AG20443 (cell line): ENCODE results near the gene KIAA1755.

Source experiments
- DNase-seq: peaks from one replicate; pipeline ENCODE4 v3.0.0; 2012; ENCODE audit warnings: low spot score, mixed read lengths

KIAA1755 gene

DNA sequence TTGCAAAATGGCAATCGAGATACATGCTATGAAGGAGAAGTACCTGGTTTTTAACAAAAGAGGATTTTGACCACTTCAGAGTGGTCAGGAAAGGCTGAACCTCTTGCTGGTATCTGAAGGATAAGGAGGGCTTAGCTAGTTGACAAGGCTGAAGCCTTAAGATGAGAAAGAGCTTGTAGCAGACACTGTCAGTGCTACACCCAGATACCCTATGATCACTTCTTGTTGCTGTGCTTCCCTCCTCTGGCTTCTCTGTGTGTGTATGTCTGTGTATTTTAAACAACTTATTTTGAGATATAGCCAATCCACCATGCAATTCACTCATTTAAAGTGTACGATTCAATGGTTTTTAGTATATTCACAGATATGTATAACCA, 56.6 kb downstream of the KIAA1755 start:
- DNase-seq, result no peak

GRCh38 chr20:38203337-38203980, 57.1 kb downstream of the KIAA1755 start:
- DNase-seq, result peak; percentile 1

- DNase-seq, result no peak
Observed at GRCh38 chr20:38202982-38203293, 57.6 kb downstream of the KIAA1755 start.

DNA sequence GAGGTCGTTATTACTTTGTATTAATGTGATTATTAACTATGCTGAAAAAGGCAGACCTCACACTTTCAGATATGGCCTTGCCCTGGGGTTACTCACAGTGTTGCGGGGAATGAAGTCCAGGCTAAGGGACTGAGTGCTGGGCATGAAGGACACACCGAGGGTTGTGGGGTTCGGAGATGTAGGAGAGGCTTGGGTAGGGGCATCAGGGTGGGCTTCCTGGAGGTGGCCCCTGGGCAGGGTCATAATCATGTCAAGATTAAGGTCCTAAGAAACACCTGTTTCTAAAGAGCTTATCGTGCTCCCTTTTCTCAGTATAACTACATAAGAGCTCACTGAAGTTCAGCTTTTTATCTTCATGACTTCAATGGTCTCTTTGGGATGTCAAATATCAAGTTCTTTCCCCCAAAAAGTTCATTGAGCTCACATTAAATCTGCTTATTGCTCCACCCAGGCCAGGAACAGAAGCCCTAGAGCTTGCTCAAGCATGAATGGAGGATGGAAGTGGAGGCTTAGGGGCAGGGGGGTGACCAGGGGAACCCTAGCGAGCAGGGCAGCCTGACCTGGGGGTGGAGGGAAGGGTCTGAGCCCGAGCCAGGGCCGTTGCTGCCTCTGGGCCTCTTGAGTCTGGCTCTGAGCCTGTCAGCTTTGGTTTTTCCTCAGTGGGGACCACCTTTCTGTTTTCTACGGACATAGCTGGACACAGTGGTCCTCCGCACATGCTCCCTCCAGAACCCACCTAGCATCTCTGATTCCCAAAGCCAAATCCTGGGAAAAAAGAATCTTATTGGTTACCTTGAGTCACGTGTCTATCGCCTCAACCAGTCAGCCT, 58.2 kb downstream of the KIAA1755 start:
- DNase-seq, result no peak

DNA sequence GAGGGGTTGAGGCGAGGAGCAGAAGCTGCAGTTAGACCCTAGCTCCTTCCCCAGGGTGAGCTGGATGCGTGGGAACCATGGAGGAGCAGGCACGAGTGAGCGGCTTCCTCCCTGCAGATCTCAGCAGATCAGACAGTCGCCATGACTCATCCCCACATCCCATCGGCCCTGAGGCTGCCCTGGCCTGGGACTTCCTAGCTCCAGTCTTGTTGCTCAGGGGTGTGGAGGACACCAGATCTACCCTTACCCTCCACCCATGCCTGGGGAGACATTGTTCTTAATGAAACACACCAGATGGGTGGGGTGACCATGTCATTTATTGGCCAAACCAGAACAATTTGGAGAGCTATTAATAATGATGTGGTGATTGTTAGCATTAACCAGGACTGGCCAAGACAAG, 59.2 kb downstream of the KIAA1755 start:
- peak; percentile 92 for DNase-seq

- no peak for DNase-seq
Observed at GRCh38 chr20:38200646-38201045, 59.9 kb downstream of the KIAA1755 start.

DNA sequence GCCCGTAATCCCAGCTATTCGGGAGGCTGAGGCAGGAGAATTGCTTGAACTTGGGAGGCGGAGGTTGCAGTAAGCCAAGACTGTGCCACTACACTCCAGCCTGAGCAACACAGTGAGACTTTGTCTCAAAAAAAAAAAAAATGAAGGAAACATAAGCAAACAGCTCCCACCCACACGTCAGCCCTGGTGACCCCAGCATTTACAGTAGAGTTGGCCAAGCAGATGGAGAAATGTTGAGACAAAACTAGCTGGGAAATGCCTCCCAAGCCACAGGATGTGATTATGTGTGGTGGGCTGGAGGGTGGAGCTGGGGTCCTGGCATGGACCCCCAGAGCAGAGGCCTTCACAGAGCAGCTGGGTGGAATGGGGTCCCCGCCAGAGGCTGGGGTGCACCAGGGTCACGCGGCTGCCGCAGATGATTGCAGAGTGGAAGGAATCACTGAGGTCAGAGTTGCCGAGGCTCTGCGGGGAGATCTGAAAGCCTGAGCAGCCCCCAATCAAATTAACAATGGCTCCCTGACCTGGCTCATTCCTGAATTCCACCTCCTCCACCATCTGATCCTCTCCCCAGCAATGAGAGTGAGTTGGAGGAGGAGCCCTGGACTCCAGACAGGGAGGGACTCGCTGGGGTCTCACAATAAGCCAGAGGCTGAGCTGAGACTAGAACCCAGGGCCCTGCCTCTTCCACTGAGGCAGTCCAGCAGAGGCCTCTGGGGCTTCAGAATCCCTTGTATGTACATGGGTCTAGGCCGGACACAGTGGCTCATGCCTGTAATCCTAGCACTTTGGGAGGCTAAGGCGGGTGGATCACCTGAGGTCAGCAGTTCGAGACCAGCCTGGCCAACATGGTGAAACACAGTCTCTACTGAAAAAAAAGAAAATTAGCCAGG, 60.8 kb downstream of the KIAA1755 start:
- no peak for DNase-seq

GRCh38 chr20:38198238-38198861, 62.2 kb downstream of the KIAA1755 start:
- DNase-seq, result no peak

GRCh38 chr20:38197619-38198018, 62.9 kb downstream of the KIAA1755 start:
- DNase-seq, result no peak

DNA sequence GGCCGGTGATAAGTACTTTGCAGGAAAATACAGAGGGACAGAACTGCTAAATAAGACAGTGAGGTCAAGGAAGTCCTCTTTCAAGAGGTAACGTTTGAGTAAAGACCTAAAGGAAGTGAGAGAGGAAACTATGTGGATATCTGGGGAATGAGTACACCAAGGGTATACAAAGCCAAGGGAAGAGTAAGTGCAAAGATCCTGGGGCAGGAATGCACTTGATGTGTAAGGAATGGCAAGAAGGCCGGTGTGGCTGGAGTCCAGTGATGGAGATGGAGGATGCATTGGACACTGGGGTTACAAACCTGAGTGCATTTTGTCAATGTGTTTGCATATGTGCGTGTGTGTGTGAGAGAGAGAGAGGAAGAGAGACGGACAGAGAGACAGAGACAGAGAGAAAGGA, 63.3 kb downstream of the KIAA1755 start:
- no peak for DNase-seq

DNA sequence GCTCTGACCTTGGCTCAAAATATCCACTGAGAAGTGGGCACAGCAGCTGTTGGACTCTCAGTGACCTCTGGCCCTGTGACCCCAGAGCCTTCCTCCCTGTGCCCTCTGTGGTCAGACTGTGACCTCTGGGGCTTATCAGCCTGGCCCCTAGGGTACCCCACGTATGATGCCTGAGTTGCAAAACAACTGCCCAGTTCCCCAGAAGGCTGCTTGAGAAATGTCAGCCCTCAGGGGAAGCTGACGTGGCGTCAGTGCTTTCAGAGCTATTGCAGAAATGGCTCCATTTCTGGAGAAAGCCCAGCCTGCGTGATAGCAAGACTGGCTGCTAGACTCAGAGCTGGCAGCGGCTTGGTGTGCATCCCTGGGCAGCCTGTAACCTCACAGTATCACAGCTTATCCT, 63.9 kb downstream of the KIAA1755 start:
- DNase-seq, result peak; percentile 66

- DNase-seq, result no peak
Observed at GRCh38 chr20:38196076-38196475, 64.5 kb downstream of the KIAA1755 start.

DNA sequence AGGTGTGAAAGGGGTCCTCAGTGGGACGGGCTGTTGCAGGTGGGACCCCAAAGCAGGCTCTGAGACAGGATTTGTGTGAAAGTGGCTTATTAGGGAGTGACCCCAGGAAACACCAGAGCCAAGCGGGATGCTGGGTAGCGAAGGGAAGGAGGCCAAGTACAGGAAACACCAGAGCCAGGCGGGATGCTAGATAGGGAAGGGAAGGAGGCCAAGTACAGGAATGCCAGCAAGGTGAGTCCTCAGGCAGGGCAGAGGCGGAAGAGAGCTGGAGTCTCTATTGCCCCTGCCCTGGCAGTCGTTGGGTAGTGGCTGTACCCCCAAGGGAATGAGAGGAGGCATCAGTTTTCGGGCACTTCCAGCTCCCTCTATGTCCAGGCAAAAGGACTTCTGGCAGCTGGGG, 65.0 kb downstream of the KIAA1755 start:
- DNase-seq, result no peak

GRCh38 chr20:38194971-38195504, 65.5 kb downstream of the KIAA1755 start:
- DNase-seq, result no peak

GRCh38 chr20:38193586-38194105, 66.9 kb downstream of the KIAA1755 start:
- no peak for DNase-seq

DNA sequence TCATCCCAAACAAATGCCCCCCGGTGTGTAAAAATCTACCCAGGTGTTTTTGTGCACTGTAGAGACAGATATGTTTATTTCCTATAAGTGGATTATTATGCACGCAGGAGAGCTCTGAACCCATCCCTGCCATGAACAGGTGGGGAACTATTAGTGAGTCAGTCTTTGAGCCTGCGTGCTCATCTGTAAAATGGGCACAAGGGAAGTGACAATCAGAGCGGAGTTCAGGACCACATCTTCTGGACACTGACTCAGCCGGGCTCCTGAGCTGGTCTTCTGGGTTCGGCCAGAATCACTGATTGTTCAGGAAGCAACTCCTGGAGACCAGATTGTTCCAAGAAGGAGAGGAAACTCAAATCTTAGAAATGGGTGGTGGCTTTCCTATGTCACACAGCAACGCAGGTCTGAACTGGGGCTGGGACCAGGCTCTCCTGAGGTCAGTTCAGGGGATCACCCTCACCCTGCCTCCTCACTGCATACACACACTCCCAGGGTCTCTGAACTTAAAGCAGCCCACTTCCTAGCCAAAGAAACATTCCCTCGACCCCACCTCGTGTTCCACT, 68.1 kb downstream of the KIAA1755 start:
- no peak for DNase-seq

DNA sequence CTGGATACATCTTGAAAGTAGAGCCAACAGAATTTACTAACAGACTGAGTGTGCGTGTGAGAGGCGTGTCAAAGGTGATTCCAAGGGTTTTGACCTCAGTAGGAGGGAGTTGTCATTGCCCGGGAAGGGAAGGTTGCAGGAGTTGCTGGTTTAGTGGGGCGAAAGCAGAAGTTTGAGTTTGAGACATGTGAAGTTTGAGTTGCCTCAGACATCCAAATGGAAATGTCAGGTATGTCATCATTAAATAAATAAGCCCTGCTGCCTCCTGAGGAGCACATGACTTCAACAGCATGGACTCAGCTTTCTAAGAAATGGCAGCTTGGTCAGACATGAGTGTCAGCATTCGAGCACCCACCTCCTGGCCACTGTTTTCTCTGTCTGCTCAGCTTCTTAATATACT, 68.9 kb downstream of the KIAA1755 start:
- DNase-seq, result no peak

DNA sequence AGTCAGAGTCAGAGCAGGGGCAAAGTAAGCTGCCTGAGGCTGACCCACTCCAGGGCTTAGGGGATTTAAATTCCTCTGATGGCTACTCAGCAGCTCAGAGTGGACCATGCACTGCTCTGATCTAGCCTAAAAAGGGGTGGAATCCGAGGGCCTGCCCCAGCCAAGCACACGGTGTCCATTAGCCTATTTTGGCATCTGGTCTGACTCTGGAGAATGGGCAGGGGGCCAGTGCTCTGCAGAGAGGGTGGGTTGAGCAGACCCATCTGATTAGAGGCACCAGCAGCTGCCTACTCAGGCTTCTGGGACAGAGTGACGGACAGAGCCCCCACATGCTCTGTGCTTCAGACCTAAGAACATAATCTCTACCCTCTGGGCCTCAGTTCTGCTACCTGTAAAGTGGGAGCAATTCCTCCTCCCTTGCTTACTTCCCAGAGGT, 69.6 kb downstream of the KIAA1755 start:
- DNase-seq, result no peak

DNA sequence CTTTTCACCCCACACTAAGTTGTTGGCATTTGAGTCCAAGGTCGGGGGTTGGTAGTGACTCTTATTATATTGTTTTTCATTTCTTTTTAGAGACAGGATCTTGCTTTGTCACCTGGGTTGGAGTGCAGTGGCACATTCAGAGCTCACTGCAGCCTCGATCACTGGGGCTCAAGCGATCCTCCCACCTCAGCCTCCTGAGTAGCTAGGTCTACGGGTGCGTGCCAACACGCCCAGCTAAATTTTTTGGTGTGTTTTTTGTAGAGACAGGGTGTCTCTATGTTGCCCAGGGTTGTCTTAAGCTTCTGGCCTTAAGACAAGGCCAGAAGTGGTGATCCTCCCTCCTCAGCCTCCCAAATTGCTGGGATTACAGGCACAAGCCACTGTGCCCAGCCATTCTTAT, 70.4 kb downstream of the KIAA1755 start:
- no peak for DNase-seq

DNA sequence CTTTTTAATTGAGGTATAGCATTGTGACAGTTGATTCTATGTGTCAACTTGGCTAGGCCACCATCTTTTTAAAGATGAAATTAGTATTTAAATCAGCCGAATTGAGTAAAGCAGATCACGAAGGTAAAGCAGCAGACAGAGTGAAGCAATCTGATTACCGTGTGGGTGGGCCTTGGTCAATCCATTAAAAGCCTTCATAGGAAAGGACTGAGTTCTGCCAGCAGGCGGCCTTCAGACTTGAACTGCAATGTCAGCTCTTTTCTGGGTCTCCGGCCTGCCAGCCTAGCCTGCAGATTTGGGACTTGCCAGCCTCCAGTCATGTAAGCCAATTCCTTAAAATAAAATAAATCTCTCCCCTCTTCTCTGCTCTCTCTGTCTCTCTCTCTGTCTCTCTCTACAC, 73.0 kb downstream of the KIAA1755 start:
- peak; percentile 45 for DNase-seq

DNA sequence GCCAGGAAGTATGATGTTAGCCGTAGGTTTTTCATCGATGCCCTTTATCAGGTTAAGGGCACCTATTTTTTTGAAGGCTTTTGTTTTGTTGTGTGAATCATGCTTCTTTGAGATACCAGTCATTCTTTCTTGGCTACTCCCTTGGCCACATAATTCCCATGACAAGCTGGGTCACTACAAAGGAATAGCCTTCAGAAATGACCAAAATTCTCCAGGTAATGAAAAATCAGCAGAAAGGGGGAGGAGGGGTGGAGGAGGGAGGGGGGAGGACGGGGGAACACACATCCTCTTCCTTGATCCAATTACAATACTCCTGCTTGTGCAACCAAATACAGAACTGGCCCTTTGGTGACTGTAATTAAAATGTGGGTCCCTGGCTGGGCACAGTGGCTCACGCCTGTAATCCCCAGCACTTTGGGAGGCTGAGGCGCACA, 73.7 kb downstream of the KIAA1755 start:
- DNase-seq, result no peak
